ENCODE measurements around the gene RPS10.

DNA sequence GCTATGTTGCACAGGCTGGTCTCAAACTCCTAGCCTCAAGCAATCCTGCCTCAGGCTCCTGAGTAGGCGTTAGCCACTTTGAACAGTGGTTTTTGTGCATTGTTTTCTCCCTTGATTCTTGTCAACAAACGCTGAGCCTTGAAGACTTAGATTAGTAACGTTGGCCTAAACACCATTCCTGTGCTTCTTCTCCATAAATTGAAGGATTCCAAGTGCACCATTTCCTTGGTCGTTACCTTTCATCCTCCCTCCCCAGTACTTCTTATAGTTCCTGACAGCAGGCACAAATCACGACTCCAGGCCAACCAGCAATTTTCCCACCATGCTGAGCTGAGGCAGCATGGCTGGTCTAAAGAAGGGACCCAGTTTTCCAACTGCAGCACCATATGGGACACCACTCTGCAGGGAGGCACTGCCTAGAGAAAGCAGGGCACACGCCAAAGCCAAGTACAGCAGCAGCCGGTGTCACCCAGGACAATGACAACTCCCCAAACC, 8.9 kb downstream of the RPS10 start:
- TF ChIP-seq, protein P1, sequence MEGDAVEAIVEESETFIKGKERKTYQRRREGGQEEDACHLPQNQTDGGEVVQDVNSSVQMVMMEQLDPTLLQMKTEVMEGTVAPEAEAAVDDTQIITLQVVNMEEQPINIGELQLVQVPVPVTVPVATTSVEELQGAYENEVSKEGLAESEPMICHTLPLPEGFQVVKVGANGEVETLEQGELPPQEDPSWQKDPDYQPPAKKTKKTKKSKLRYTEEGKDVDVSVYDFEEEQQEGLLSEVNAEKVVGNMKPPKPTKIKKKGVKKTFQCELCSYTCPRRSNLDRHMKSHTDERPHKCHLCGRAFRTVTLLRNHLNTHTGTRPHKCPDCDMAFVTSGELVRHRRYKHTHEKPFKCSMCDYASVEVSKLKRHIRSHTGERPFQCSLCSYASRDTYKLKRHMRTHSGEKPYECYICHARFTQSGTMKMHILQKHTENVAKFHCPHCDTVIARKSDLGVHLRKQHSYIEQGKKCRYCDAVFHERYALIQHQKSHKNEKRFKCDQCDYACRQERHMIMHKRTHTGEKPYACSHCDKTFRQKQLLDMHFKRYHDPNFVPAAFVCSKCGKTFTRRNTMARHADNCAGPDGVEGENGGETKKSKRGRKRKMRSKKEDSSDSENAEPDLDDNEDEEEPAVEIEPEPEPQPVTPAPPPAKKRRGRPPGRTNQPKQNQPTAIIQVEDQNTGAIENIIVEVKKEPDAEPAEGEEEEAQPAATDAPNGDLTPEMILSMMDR (optimal IDR thresholded peaks at IDR 0.05 in 1 of 3, IDR thresholded peaks at IDR 0.05 in 1 of 3, conservative IDR thresholded peaks at IDR 0.05 in 1 of 3; ENCODE audit: extremely low read depth in 1 of 3, insufficient read depth in 2 of 3, low read length in 3 of 3) = no peak
- no peak for TF ChIP-seq EZH2 (IDR thresholded peaks at IDR 0.05; ENCODE audit: low read length)

Data from keratinocyte (primary cell).